HG03060 (cell line): ENCODE results near the gene SIL1.
"Not testable (repeated sequence)": the region's sequence is repeated elsewhere in the genome, so short reads cannot be mapped to it uniquely, and the experiment has no call there.

Source experiments
- ATAC-seq: cut with Tn5 transposase; IDR thresholded peaks from one replicate; pipeline ENCODE4 v1.9.1; 2021; ENCODE audit warnings: low read depth, moderate number of reproducible peaks; ENCODE audit not compliant: unreplicated experiment

SIL1 gene

GRCh38 chr5:139197710-139198669 is at the start of gene SIL1:
Gene SIL1, minus strand, starts transcription at chr5:139198368. Its CDS starts 70,525 bp downstream, at chr5:139127843.
- peak; percentile 75 for ATAC-seq

- ATAC-seq = no peak
These were observed 48.2 kb upstream of the SIL1 start for GRCh38 chr5:139246394-139246793.

GRCh38 chr5:139245637-139246339 is 47.6 kb upstream of the SIL1 start:
- no peak for ATAC-seq

- no peak for ATAC-seq
These were observed 45.3 kb upstream of the SIL1 start for GRCh38 chr5:139243425-139243970.

- ATAC-seq = no peak
These were observed 43.0 kb upstream of the SIL1 start for GRCh38 chr5:139241139-139241538.

GRCh38 chr5:139236479-139236878 is 38.3 kb upstream of the SIL1 start:
- no peak for ATAC-seq

- ATAC-seq = no peak
These were observed 34.1 kb upstream of the SIL1 start for GRCh38 chr5:139232147-139232724.

- no peak for ATAC-seq
These were observed 30.1 kb upstream of the SIL1 start for GRCh38 chr5:139228201-139228803.

- ATAC-seq = no peak
These were observed 28.0 kb upstream of the SIL1 start for GRCh38 chr5:139226131-139226530.

- no peak for ATAC-seq
These were observed 25.3 kb upstream of the SIL1 start for GRCh38 chr5:139223481-139223880.

- ATAC-seq = no peak
These were observed 24.2 kb upstream of the SIL1 start for GRCh38 chr5:139222346-139222745.

GRCh38 chr5:139218038-139218437 is 19.9 kb upstream of the SIL1 start:
- not testable (repeated sequence) for ATAC-seq

- ATAC-seq = no peak
These were observed 17.2 kb upstream of the SIL1 start for GRCh38 chr5:139215107-139215975.

GRCh38 chr5:139214646-139215045 is 16.5 kb upstream of the SIL1 start:
- no peak for ATAC-seq

GRCh38 chr5:139212906-139213305 is 14.7 kb upstream of the SIL1 start:
- no peak for ATAC-seq

- no peak for ATAC-seq
These were observed 14.3 kb upstream of the SIL1 start for GRCh38 chr5:139212486-139212885.

- ATAC-seq = no peak
These were observed 12.4 kb upstream of the SIL1 start for GRCh38 chr5:139210585-139210984.

GRCh38 chr5:139207297-139208000 is 9.3 kb upstream of the SIL1 start:
- no peak for ATAC-seq

- no peak for ATAC-seq
These were observed 7.4 kb upstream of the SIL1 start for GRCh38 chr5:139205586-139205985.
